Subcutaneous adipose tissue (tissue), 4 donors: ENCODE results near the gene MRAS. TPM values are rescaled to one million over a fixed set of nuclear protein-coding genes. Genes with fewer than 3 reads are reported as not detected.

Experiments
- CTCF ChIP-seq: fragments of 450-650 bp; IDR thresholded peaks from one replicate; pipeline ENCODE4 v1.5.1; 2016; ENCODE audit warnings: low read depth, mild to moderate bottlenecking, control low read depth, antibody characterized with exemption, moderate library complexity
- total RNA-seq, 4 donors: library from RNA; depleted of rRNA; stranded (reverse); fragments of >200 nt; gene quantifications; one replicate each; pipeline ENCODE4 v1.1.0, GENCODE V29; 2016

Gene MRAS
- total RNA-seq, 4 donors from 2014 or later: 121 to 219 (median 148) TPM

GRCh38 chr3:138355071-138355470 lies 6.7 kb downstream of the MRAS start:
- TF ChIP-seq CTCF: no peak

- no peak for TF ChIP-seq CTCF
Observed at GRCh38 chr3:138356730-138357405, 8.5 kb downstream of the MRAS start.

GRCh38 chr3:138359148-138359918 lies 11.0 kb downstream of the MRAS start:
- TF ChIP-seq CTCF: no peak

GRCh38 chr3:138359919-138360868 lies 11.8 kb downstream of the MRAS start:
- TF ChIP-seq CTCF: no peak

- TF ChIP-seq CTCF: no peak
Observed at GRCh38 chr3:138360869-138361525, 12.6 kb downstream of the MRAS start.

- TF ChIP-seq CTCF: no peak
Observed at GRCh38 chr3:138361561-138361971, 13.2 kb downstream of the MRAS start.
